Measurements from ENCODE around the gene STON1. TPM values are rescaled to one million over a fixed set of nuclear protein-coding genes. Genes with fewer than 3 reads are reported as not detected.
"Not testable (repeated sequence)": the region's sequence is repeated elsewhere in the genome, so short reads cannot be mapped to it uniquely, and the experiment has no call there.

STON1 gene
- total and polyA plus RNA-seq, 4 experiments from 2014 or later: 0.03 to 4.4 (median 1.8) TPM

- Mint-ChIP-seq H3K36me3 (no peaks in the 10 kb centered on the region), H3K27me3 (no peaks in the 10 kb centered on the region), H3K4me3 (no peak overlapping the region), H3K27ac (no peak overlapping the region), H3K9me3 (no peaks in the 10 kb centered on the region), H3K4me1 (peaks cover 0 to 6% (median 1%) of the 10 kb centered on the region in 4 donors)
- Histone ChIP-seq H3K9me3 (ENCODE audit: control insufficient read depth in 1 of 2, low read length in 2 of 2) (no peaks in the 10 kb centered on the region), H3K27ac (ENCODE audit: low read depth, low read length) (no peak overlapping the region), H3K36me3 (ENCODE audit: insufficient read depth, low read length) (no peaks in the 10 kb centered on the region), H3K4me3 (ENCODE audit: low read length in 2 of 2) (no peak overlapping the region), H3K27me3 (ENCODE audit: insufficient read depth, low read length) (no peaks in the 10 kb centered on the region), H3K4me1 (ENCODE audit: insufficient read depth, low read length) (no peaks in the 10 kb centered on the region)
- POLR2A ChIA-PET (ENCODE audit: partially characterized antibody): no interaction called here
- CTCF ChIA-PET (ENCODE audit: partially characterized antibody): interaction anchor here (1.6 kb wide), 1 partner anchor 19 kb away, joined by 4 read pairs; no protein-coding TSS in a partner anchor
- DNase-seq: no peak
- intact Hi-C loops (cut with micrococcal nuclease): no loop called here
Observed at GRCh38 chr2:48587961-48588360, 58.0 kb downstream of the STON1 start.

DNA sequence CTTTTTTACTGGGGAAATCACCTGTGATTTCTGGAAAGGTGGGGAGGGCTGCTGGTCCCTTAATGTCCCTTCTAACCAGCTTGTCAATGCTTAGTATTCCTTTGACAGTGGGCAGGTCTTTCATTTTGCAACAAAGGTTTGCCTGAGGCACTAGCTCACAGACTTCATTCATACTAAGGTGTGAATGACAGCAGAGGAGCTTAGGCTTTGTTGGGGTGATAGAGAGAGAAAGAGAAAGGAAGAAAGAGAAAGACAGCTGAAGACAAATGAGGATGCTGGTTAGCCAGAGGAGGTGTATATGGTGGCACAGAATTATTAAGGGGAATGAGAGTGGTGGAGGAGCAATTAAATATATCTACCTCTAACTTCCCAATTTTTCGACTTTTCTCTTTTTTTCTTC is 58.8 kb downstream of the STON1 start:
- H3K4me1 ChIP-seq (ENCODE audit: insufficient read depth, low read length): no peaks in the 10 kb centered on the region
- no peaks in the 10 kb centered on the region for H3K9me3 Mint-ChIP-seq
- no peak overlapping the region for H3K27ac Mint-ChIP-seq
- intact Hi-C loops (cut with micrococcal nuclease): no loop called here
- H3K9me3 ChIP-seq (ENCODE audit: control insufficient read depth in 1 of 2, low read length in 2 of 2): no peaks in the 10 kb centered on the region
- no peak for DNase-seq
- ChIA-PET CTCF (ENCODE audit: partially characterized antibody) (interaction anchor here (1.6 kb wide), 1 partner anchor 20 kb away, joined by 4 read pairs; no protein-coding TSS in a partner anchor), POLR2A (ENCODE audit: partially characterized antibody) (no interaction called here)
- H3K27me3 ChIP-seq (ENCODE audit: insufficient read depth, low read length): no peaks in the 10 kb centered on the region
- H3K36me3 Mint-ChIP-seq: no peaks in the 10 kb centered on the region
- H3K4me3 ChIP-seq (ENCODE audit: low read length in 2 of 2): no peak overlapping the region
- no peak overlapping the region for H3K4me3 Mint-ChIP-seq
- no peaks in the 10 kb centered on the region for H3K36me3 ChIP-seq (ENCODE audit: insufficient read depth, low read length)
- H3K4me1 Mint-ChIP-seq: peaks cover 0 to 6% (median 1%) of the 10 kb centered on the region in 4 donors
- no peaks in the 10 kb centered on the region for H3K27me3 Mint-ChIP-seq
- H3K27ac ChIP-seq (ENCODE audit: low read depth, low read length): no peak overlapping the region

- H3K27me3 Mint-ChIP-seq: no peaks in the 10 kb centered on the region
- no peaks in the 10 kb centered on the region for H3K36me3 Mint-ChIP-seq
- ChIA-PET CTCF (ENCODE audit: partially characterized antibody) (no interaction called here), POLR2A (ENCODE audit: partially characterized antibody) (no interaction called here)
- no peak overlapping the region for H3K4me3 Mint-ChIP-seq
- H3K4me1 Mint-ChIP-seq: peaks cover 0 to 6% (median 1%) of the 10 kb centered on the region in 4 donors
- Histone ChIP-seq H3K4me3 (ENCODE audit: low read length in 2 of 2) (no peak overlapping the region), H3K36me3 (ENCODE audit: insufficient read depth, low read length) (no peaks in the 10 kb centered on the region), H3K27ac (ENCODE audit: low read depth, low read length) (no peak overlapping the region), H3K9me3 (ENCODE audit: control insufficient read depth in 1 of 2, low read length in 2 of 2) (no peaks in the 10 kb centered on the region), H3K27me3 (ENCODE audit: insufficient read depth, low read length) (no peaks in the 10 kb centered on the region), H3K4me1 (ENCODE audit: insufficient read depth, low read length) (no peaks in the 10 kb centered on the region)
- no peak for DNase-seq
- intact Hi-C loops (cut with micrococcal nuclease): no loop called here
- no peak overlapping the region for H3K27ac Mint-ChIP-seq
- no peaks in the 10 kb centered on the region for H3K9me3 Mint-ChIP-seq
Observed at GRCh38 chr2:48589170-48589767, 59.3 kb downstream of the STON1 start.

- no peaks in the 10 kb centered on the region for H3K27me3 Mint-ChIP-seq
- Histone ChIP-seq H3K9me3 (ENCODE audit: control insufficient read depth in 1 of 2, low read length in 2 of 2) (no peaks in the 10 kb centered on the region), H3K4me1 (ENCODE audit: insufficient read depth, low read length) (no peaks in the 10 kb centered on the region), H3K4me3 (ENCODE audit: low read length in 2 of 2) (no peak overlapping the region), H3K27me3 (ENCODE audit: insufficient read depth, low read length) (no peaks in the 10 kb centered on the region), H3K36me3 (ENCODE audit: insufficient read depth, low read length) (no peaks in the 10 kb centered on the region), H3K27ac (ENCODE audit: low read depth, low read length) (no peak overlapping the region)
- intact Hi-C loops (cut with micrococcal nuclease): no loop called here
- H3K4me1 Mint-ChIP-seq: peaks cover 0 to 6% (median 1%) of the 10 kb centered on the region in 4 donors
- POLR2A ChIA-PET (ENCODE audit: partially characterized antibody): no interaction called here
- H3K27ac Mint-ChIP-seq: no peak overlapping the region
- H3K9me3 Mint-ChIP-seq: no peaks in the 10 kb centered on the region
- no peak overlapping the region for H3K4me3 Mint-ChIP-seq
- CTCF ChIA-PET (ENCODE audit: partially characterized antibody): no interaction called here
- no peaks in the 10 kb centered on the region for H3K36me3 Mint-ChIP-seq
- no peak for DNase-seq
Observed at GRCh38 chr2:48590017-48590416, 60.1 kb downstream of the STON1 start.

DNA sequence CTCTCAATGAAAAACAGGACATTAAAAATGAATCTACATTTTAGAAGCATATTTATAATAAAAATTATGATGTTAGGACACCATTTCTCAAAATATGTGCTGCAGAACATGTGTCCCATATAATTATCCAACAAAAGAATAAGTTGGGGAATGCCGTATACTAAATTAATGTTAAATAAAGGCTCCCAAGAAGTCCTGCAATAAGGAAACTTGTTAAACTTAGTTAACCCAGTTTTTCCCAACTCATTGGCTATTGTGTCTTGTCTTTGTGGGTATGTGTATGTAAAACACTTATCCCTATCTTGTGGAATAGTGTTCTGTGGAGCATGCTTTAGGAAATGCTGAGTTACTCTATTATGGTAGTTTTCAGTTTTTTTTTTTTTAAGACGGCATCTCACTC is 62.1 kb downstream of the STON1 start:
- Histone ChIP-seq H3K9me3 (ENCODE audit: control insufficient read depth in 1 of 2, low read length in 2 of 2) (no peaks in the 10 kb centered on the region), H3K4me3 (ENCODE audit: low read length in 2 of 2) (no peak overlapping the region), H3K36me3 (ENCODE audit: insufficient read depth, low read length) (no peaks in the 10 kb centered on the region), H3K27ac (ENCODE audit: low read depth, low read length) (no peak overlapping the region), H3K27me3 (ENCODE audit: insufficient read depth, low read length) (no peaks in the 10 kb centered on the region), H3K4me1 (ENCODE audit: insufficient read depth, low read length) (no peaks in the 10 kb centered on the region)
- Mint-ChIP-seq H3K27me3 (no peaks in the 10 kb centered on the region), H3K27ac (no peak overlapping the region), H3K4me1 (peaks cover 0 to 6% (median 1%) of the 10 kb centered on the region in 4 donors), H3K4me3 (no peak overlapping the region), H3K36me3 (no peaks in the 10 kb centered on the region), H3K9me3 (no peaks in the 10 kb centered on the region)
- DNase-seq: no peak
- POLR2A ChIA-PET (ENCODE audit: partially characterized antibody): no interaction called here
- CTCF ChIA-PET (ENCODE audit: partially characterized antibody): no interaction called here
- intact Hi-C loops (cut with micrococcal nuclease): no loop called here

DNA sequence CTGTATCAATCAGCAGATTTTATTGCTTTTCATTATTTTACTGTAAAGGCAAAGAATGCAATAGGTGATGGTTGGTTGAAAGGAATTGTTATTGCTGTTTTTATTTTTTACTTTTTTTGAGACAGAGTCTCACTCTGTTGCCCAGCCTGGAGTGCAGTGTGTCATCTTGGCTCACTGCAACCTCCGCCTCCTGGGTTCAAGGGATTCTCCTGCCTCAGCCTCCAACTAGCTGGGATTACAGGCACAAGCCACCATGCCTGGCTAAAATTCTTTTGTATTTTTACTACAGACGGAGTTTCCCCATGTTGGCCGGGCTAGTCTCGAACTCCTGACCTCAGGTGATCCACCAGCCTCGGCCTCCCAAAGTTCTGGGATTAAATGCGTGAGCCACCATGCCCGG is 66.8 kb downstream of the STON1 start:
- H3K36me3 ChIP-seq (ENCODE audit: insufficient read depth, low read length); H3K27ac Mint-ChIP-seq; DNase-seq; H3K4me3 ChIP-seq (ENCODE audit: low read length in 2 of 2); H3K4me1 ChIP-seq (ENCODE audit: insufficient read depth, low read length); H3K9me3 Mint-ChIP-seq; H3K9me3 ChIP-seq (ENCODE audit: control insufficient read depth in 1 of 2, low read length in 2 of 2); H3K4me3 Mint-ChIP-seq; intact Hi-C loops (cut with micrococcal nuclease); H3K27me3 ChIP-seq (ENCODE audit: insufficient read depth, low read length); POLR2A ChIA-PET (ENCODE audit: partially characterized antibody); H3K36me3 Mint-ChIP-seq; H3K27me3 Mint-ChIP-seq; H3K4me1 Mint-ChIP-seq; H3K27ac ChIP-seq (ENCODE audit: low read depth, low read length); CTCF ChIA-PET (ENCODE audit: partially characterized antibody): not testable (repeated sequence)

DNA sequence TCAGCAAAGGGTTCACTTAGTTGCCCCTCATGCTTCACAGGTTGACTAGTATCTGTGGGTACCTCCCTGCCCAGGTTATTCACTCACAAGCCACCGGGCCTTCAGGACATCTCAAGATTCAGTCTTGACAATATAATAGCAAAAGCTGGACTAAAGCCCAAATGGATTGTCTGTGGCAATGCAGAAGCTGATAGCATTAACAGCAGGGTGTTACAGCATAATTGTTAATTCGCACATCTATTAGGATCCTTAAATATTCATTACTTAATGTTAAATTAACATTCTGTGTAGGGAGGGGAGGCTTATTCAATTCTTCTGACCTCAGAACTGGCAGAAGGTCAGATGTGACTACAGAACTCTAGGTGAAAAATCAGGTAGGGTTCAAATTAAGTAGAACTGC is 67.5 kb downstream of the STON1 start:
- Histone ChIP-seq H3K36me3 (ENCODE audit: insufficient read depth, low read length) (no peaks in the 10 kb centered on the region), H3K9me3 (ENCODE audit: control insufficient read depth in 1 of 2, low read length in 2 of 2) (no peaks in the 10 kb centered on the region), H3K27ac (ENCODE audit: low read depth, low read length) (no peak overlapping the region), H3K27me3 (ENCODE audit: insufficient read depth, low read length) (no peaks in the 10 kb centered on the region), H3K4me3 (ENCODE audit: low read length in 2 of 2) (no peak overlapping the region), H3K4me1 (ENCODE audit: insufficient read depth, low read length) (no peaks in the 10 kb centered on the region)
- H3K4me3 Mint-ChIP-seq: no peak overlapping the region
- no peak for DNase-seq
- intact Hi-C loops (cut with micrococcal nuclease): no loop called here
- no peaks in the 10 kb centered on the region for H3K27me3 Mint-ChIP-seq
- peaks cover 0 to 3% of the 10 kb centered on the region in 2 donors for H3K36me3 Mint-ChIP-seq
- H3K9me3 Mint-ChIP-seq: no peaks in the 10 kb centered on the region
- POLR2A ChIA-PET (ENCODE audit: partially characterized antibody): no interaction called here
- no peaks in the 10 kb centered on the region for H3K4me1 Mint-ChIP-seq
- CTCF ChIA-PET (ENCODE audit: partially characterized antibody): no interaction called here
- no peak overlapping the region for H3K27ac Mint-ChIP-seq
